ENCODE data around the gene SIDT2.

Gene SIDT2

DNA sequence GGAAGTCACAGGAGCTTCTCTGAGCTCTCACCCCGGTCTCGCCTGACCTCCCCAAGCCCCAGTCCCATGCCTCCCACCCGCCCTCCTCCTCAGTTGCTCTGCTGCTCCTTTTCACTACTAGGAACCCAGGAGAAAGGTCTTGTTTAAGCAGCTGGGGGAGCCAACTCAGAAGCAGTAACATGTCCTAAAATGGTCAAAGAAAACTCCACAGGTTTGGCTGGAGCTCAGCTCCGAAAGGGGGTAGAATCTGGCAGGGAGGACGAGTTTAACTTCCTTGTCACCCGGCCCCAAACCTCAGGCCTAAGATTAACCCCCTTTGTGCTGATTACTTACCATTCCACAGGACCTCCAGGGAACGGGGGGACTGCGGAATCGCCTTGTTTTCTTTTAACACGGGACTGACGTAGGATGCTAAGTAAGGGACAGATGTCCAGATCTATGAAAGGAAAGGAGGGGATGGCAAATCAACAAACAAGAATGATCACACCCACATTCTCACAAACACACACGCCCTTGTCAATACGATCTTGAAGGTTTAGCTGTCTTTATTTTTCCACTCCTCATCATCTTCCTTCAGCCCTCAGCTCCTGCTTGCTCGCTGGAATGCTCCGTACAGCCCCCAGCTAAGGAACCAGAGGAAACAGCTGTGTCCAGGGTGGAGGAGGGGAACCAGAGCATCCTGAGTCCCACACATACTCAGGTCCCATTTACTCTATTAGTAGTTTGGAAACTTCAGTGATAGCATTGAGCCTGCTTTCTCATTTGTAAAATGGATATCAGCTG lies 39.8 kb downstream of the SIDT2 start:
- in situ Hi-C loops (cut with HindIII; ENCODE audit: low pct_unique_long_range_greater_than_20kb, low sequenced_read_pairs): no loop called here
- no peak for TF ChIP-seq JUND (IDR thresholded peaks at IDR 0.05; ENCODE audit: low read depth)
- no peak for DNase-seq (ENCODE audit: low read depth in 1 of 2, low spot score in 1 of 2)

DNA sequence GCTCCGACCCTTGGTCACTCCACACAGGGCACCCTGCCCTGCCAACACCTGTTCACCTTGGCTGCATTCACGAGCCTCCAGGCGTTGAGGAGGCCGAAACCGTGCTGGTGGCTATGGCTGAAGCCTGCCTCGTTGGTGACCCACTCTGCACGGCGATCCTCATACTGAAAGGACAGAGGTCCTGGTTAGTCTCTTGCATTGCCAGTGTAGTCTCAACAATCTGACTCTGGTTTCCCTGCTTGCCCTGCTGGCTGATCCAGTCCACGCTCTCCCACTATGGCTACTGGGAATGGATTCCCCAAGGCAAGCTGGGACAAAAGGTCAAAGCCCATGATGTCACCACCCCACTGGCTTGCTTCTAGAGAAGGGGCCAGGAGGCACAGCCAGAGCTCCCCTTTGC lies 40.5 kb downstream of the SIDT2 start:
- in situ Hi-C loops (cut with HindIII; ENCODE audit: low pct_unique_long_range_greater_than_20kb, low sequenced_read_pairs): no loop called here
- no peak for TF ChIP-seq JUND (IDR thresholded peaks at IDR 0.05; ENCODE audit: low read depth)
- no peak for DNase-seq (ENCODE audit: low read depth in 1 of 2, low spot score in 1 of 2)

DNA sequence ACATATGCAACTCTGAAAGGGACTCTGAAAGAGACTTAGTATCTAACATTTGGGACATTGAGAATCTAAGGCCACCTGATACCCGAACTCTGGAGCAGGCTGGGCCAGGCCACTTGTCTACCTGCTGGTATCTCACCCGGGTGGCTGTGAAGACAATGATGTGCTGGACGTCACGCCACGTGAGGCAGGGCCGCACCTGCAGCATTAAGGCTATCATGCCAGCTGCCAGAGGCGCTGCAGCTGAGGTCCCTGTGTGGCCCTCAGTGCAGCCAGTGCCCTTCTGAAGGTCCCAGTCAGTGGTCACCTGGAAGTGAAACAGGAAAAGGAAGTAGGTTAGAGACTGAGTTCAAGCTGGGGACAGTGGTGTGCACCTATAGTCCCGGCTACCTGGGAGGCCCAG lies 40.9 kb downstream of the SIDT2 start:
- in situ Hi-C loops (cut with HindIII; ENCODE audit: low pct_unique_long_range_greater_than_20kb, low sequenced_read_pairs): no loop called here
- DNase-seq (ENCODE audit: low read depth in 1 of 2, low spot score in 1 of 2): no peak
- no peak for TF ChIP-seq JUND (IDR thresholded peaks at IDR 0.05; ENCODE audit: low read depth)

DNA sequence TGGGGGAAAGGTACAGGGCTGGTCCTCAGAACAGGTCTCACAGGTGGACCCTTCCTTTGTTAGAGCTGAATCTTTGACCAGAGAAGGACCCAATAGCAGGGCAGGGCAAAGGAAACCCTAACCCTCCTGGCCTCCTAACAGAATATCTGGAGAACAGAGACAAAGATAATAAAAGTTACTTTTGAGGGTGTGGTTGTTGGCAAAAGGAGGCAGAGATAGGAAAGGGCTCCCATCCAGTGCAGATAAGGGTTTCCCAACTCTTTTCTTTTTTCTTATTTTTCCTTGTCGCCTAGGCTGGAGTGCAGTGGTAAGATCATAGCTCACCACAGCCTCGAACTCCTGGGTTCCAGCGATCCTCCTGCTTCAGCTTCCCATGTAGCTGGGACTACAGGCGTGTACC lies 41.5 kb downstream of the SIDT2 start:
- no peak for TF ChIP-seq JUND (IDR thresholded peaks at IDR 0.05; ENCODE audit: low read depth)
- in situ Hi-C loops (cut with HindIII; ENCODE audit: low pct_unique_long_range_greater_than_20kb, low sequenced_read_pairs): no loop called here
- DNase-seq (ENCODE audit: low read depth in 1 of 2, low spot score in 1 of 2): no peak

DNA sequence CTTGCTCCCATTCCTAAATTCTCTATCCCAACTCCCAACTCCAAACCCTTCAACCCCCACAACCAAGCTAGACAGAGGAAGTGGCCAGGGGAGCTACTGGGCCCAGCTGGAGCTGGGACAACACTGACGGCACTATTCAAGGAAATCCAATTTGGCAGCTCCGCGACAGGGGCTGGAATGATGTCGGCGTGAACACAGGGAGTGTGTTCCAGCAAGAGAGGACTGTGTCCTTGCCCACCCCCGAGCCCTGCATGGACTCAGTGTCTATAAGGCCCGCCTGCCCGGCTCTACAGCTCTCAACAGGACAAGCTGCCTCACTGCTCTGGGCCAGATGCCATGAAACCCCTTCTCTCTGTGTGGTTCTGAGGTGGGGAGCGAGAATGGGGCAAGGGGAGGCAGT lies 42.0 kb downstream of the SIDT2 start:
- TF ChIP-seq JUND (IDR thresholded peaks at IDR 0.05; ENCODE audit: low read depth): no peak
- in situ Hi-C loops (cut with HindIII; ENCODE audit: low pct_unique_long_range_greater_than_20kb, low sequenced_read_pairs): no loop called here
- DNase-seq (ENCODE audit: low read depth in 1 of 2, low spot score in 1 of 2): no peak

DNA sequence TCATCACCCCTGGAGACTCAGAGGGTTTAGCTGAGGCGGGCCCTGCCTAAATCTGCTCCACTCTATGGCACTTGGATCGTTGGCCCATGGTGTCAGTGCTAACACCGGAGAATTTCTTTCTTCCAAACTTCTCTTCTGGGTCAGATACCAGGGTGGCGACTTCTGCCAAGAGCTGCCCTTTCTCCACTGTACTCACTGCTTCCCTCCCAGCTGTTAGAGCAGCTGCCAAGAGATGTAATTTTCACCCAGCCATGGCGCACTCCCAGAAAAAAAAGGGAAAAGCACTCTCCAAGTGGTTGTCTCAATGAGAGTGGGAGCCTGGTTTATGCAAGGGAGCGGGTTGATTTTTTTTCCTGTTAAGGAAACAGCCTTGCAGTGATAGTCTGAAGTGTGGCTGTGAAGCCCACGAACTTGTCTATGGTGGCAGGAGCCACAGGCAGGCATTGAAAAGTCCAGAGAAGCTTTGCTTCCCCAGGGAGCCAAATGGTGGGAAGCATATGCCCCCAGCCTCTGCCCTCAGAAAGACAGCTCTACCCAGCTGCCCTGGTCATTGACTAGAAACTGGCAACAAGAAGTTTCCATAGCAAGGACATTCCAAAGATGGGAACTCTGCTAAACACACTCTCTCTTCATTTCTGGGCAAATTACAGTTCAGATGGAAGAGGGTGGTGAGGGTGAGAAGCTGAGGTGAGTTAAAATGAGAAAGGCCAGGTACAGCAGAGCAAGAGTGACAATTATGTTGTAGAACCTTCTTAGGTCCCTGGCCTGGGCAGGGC lies 42.6 kb downstream of the SIDT2 start:
- no peak for TF ChIP-seq JUND (IDR thresholded peaks at IDR 0.05; ENCODE audit: low read depth)
- no peak for DNase-seq (ENCODE audit: low read depth in 1 of 2, low spot score in 1 of 2)
- in situ Hi-C loops (cut with HindIII; ENCODE audit: low pct_unique_long_range_greater_than_20kb, low sequenced_read_pairs): no loop called here

DNA sequence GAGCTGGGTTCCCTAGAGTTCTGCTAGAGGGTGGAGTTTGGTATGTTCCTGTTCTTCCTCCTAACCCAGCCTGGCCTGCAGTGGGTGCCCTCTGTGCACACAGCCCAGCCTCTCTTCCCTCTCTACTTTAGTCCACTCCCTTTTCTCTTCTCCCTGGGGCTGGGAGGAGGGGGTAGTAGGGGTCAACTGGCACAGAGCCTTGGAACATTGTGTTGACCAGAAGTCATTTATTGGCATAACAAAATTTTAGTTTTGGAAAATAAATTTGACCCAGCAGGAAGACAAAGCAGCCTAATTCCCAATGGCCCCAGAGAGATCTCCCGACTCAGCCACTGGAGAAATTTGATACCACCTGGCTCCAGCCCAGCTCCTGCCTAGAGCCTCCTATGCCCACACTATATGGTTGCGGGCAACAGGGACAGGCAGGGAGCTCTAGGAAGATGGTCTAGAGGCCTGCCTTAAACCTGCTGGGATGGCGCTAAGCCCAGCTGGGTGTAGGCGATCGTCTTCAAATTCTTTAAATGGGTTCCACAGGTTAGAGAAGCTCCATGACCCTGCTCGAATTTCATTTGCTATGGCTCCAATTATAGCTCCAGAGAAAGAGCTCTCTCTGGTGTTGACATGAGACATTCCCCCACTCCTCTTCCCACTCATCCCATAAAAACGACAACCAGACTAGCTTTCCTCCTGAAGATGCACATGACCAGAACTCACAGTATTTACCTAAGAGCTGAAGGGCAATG lies 43.4 kb downstream of the SIDT2 start:
- peak in 1 of 2 experiments; percentile 77 for DNase-seq (ENCODE audit: low read depth in 1 of 2, low spot score in 1 of 2)
- no peak for TF ChIP-seq JUND (IDR thresholded peaks at IDR 0.05; ENCODE audit: low read depth)
- in situ Hi-C loops (cut with HindIII; ENCODE audit: low pct_unique_long_range_greater_than_20kb, low sequenced_read_pairs): no loop called here

DNA sequence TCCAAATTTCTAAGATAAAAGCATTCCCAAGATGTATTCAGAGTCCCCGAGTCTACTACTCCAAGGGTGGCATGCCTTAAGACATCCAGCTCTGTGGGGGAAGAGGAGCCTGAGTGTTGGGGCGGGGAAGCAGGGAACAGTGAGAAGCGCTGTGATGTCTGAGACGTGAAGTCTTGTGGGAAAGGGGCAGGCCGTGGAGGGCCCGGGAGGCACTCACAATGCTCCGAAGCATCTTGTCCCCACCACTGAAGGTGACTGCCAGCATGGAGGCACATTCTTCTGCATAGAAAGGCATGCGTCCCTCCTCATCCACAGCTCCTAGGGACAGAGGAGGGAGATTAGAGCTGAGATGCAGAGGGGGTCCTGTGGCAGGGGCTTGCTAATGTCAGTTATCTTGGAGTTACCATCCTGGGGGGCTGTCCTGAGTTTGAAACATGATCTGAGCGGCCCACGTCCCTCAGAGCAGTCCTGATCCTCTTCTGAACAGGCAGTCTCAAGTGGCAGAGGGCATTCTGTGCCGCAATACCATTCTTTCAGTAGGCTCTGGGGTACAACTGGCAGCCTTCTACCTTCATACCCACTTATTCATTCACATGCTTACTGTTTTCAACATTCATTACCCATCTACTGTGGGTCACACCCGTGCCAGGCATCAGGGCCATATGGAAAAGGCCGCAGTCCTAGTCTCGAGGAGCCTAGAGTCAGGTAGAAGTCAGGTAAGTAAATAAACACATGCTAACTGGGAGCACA lies 44.6 kb downstream of the SIDT2 start:
- in situ Hi-C loops (cut with HindIII; ENCODE audit: low pct_unique_long_range_greater_than_20kb, low sequenced_read_pairs): no loop called here
- no peak for DNase-seq (ENCODE audit: low read depth in 1 of 2, low spot score in 1 of 2)
- TF ChIP-seq JUND (IDR thresholded peaks at IDR 0.05; ENCODE audit: low read depth): no peak

DNA sequence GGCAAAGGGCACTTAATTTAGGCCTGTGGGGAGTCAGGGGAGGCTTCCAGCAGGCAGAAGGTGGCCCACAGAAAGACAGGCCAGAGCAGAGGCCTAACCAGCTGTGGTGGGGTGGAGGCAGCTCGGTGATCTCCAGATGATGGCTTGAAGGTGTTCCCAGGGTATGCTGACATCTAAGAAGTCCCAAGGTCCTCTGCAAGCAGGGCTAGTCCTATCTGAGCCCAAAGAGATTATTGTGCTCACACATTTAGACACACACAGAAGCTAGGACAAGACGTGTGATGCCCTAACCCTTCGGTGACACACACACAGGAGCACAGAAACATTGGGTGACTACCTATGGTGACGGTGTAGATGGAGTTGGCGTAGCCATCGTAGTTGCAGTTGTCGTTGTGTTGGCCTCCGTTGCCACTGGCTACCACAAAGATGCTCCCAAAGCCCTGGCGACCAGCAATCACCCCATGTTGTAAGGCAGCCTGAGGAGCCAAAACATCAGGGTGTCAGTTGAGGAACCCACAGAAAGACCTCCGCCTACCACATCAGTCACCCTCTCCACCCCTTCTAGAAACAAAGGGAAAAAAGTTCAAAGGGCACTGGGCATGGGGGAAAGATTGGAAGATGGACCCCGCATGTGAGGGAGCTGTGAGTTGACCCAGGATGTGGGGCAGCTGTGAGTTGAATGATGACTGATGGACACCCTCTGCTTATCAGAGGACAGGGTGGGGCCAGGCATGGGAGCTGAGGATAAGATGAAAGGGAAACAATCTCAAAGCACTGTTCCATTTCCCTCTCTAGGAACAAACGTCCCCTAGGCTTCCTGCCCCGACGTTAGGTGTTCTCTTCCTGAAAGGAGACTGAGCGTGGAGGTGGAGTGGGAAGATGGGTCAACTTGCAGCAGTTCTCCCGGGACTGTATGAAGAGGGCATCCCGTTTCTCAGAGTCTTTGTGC lies 45.5 kb downstream of the SIDT2 start:
- DNase-seq (ENCODE audit: low read depth in 1 of 2, low spot score in 1 of 2): no peak
- in situ Hi-C loops (cut with HindIII; ENCODE audit: low pct_unique_long_range_greater_than_20kb, low sequenced_read_pairs): no loop called here
- no peak for TF ChIP-seq JUND (IDR thresholded peaks at IDR 0.05; ENCODE audit: low read depth)

DNA sequence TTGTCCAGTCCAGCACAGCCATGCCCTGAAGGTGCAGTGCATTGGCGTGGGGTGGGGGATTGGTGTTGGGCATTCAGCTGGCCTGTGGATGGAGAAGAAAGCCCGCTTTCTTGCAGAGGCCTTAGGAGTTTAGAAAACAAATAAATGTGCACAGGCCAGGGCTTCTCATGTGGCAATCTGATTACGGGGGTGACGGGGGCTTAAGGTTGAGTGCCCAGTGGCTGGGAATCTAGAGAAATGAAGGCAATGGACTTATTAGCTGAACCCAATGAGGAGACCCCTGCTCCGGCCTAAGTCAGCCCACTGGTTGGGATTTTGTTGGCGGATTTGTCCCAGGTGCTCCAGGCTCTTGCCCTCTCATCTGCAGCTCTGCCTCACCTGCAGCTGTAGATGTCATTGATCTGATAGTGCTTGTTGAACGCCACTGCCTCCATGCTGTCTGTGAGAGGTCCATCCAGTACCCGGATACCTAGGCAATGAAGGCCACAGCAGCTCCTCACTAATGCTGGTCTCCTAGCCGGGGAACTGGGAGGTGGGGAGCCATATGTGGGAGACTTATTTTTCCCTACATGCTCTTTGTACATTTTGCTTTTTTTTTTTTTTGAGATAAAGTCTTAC lies 47.1 kb downstream of the SIDT2 start:
- no peak for DNase-seq (ENCODE audit: low read depth in 1 of 2, low spot score in 1 of 2)
- in situ Hi-C loops (cut with HindIII; ENCODE audit: low pct_unique_long_range_greater_than_20kb, low sequenced_read_pairs): no loop called here
- no peak for TF ChIP-seq JUND (IDR thresholded peaks at IDR 0.05; ENCODE audit: low read depth)

Measured in T47D (cell line).